GM23338 (cell line): Measurements from ENCODE around the gene CPTP. TPM values are rescaled to one million over a fixed set of nuclear protein-coding genes. Genes with fewer than 3 reads are reported as not detected.

Experiments used
- ATAC-seq: fragments of 200-7000 bp; cut with Tn5 transposase; 3 replicates; pipeline ENCODE4 v1.9.1; 2020
- DNase-seq: peaks from one replicate; pipeline ENCODE4 v3.0.0-alpha.2; 2015; ENCODE audit warnings: low spot score
- H2AFZ ChIP-seq: fragments of 200-600 bp; sonication (generic); 2 replicates; pipeline ENCODE4 v1.8.0; 2016; ENCODE audit warnings: antibody characterized with exemption, mild to moderate bottlenecking, moderate library complexity
- H3F3A ChIP-seq: fragments of 200-600 bp; sonication (generic); replicated peaks from 2 replicates; pipeline ENCODE4 v1.8.0; 2017; ENCODE audit warnings: antibody characterized with exemption, mixed run types, low read depth
- H3K27ac ChIP-seq: fragments of 200-600 bp; sonication (generic); 2 replicates; pipeline ENCODE4 v1.6.1; 2016; ENCODE audit warnings: low read depth
- H3K27me3 ChIP-seq: fragments of 200-600 bp; sonication (generic); 2 replicates; pipeline ENCODE4 v1.8.0; 2016; ENCODE audit warnings: mild to moderate bottlenecking, mixed run types, moderate library complexity; ENCODE audit not compliant: insufficient read depth
- H3K36me3 ChIP-seq: fragments of 200-600 bp; sonication (generic); 2 replicates; pipeline ENCODE4 v1.8.0; 2016; ENCODE audit warnings: mild to moderate bottlenecking; ENCODE audit not compliant: insufficient read depth
- H3K4me1 ChIP-seq: fragments of 200-600 bp; sonication (generic); 2 replicates; pipeline ENCODE4 v1.8.0; 2016; ENCODE audit warnings: mild to moderate bottlenecking, moderate library complexity; ENCODE audit not compliant: insufficient read depth
- H3K4me2 ChIP-seq: fragments of 200-600 bp; sonication (generic); 2 replicates; pipeline ENCODE4 v1.7.1; 2017; ENCODE audit warnings: mixed run types
- H3K4me3 ChIP-seq: fragments of 200-600 bp; sonication (generic); 2 replicates; pipeline ENCODE4 v1.6.1; 2016; ENCODE audit warnings: mixed run types
- H3K79me2 ChIP-seq: fragments of 200-600 bp; sonication (generic); replicated peaks from 2 replicates; pipeline ENCODE4 v1.8.0; 2017; ENCODE audit warnings: mild to moderate bottlenecking; ENCODE audit not compliant: insufficient read depth
- H3K9me2 ChIP-seq: fragments of 200-600 bp; sonication (generic); 2 replicates; pipeline ENCODE4 v1.8.0; 2017; ENCODE audit not compliant: insufficient read depth
- H4K20me1 ChIP-seq: fragments of 200-600 bp; sonication (generic); replicated peaks from 2 replicates; pipeline ENCODE4 v1.8.0; 2017; ENCODE audit warnings: mild to moderate bottlenecking; ENCODE audit not compliant: insufficient read depth
- H3K27ac Mint-ChIP-seq: 2 replicates; pipeline ENCODE4 v1.8.0; 2020; ENCODE audit warnings: inconsistent platforms, mild to moderate bottlenecking, moderate library complexity, mixed read lengths
- H3K27me3 Mint-ChIP-seq: 3 replicates; pipeline ENCODE4 v1.8.0; 2022; ENCODE audit warnings: low read depth, mild to moderate bottlenecking, moderate library complexity, mixed read lengths, inconsistent platforms; ENCODE audit not compliant: insufficient read depth, poor library complexity
- H3K36me3 Mint-ChIP-seq: 3 replicates; pipeline ENCODE4 v1.8.0; 2021; ENCODE audit warnings: low read depth, mild to moderate bottlenecking, inconsistent platforms, moderate library complexity, mixed read lengths
- H3K4me1 Mint-ChIP-seq: 3 replicates; pipeline ENCODE4 v1.8.0; 2020; ENCODE audit warnings: mild to moderate bottlenecking, inconsistent platforms, mixed read lengths
- H3K4me3 Mint-ChIP-seq: 3 replicates; pipeline ENCODE4 v1.8.0; 2021; ENCODE audit warnings: moderate library complexity, mild to moderate bottlenecking, inconsistent platforms, mixed read lengths
- H3K9me3 Mint-ChIP-seq: 3 replicates; pipeline ENCODE4 v1.8.0; 2020; ENCODE audit warnings: moderate library complexity, mild to moderate bottlenecking, inconsistent platforms, mixed read lengths
- CREB1 ChIP-seq: fragments of 250-450 bp; sonication (Bioruptor Pico); IDR thresholded peaks from 2 replicates; pipeline ENCODE4 v1.5.0; 2020; ENCODE audit warnings: low read depth, mild to moderate bottlenecking, moderate library complexity
- ETS1 ChIP-seq: IDR thresholded peaks from 2 replicates; pipeline ENCODE4 v1.6.1; 2016; ENCODE audit warnings: antibody characterized with exemption
- EZH2 ChIP-seq: fragments of 200-600 bp; sonication (generic); IDR thresholded peaks from one replicate; pipeline ENCODE4 v1.8.0; 2017; ENCODE audit warnings: antibody characterized with exemption, mild to moderate bottlenecking, low read depth; ENCODE audit not compliant: unreplicated experiment
- EZH2phosphoT487 ChIP-seq: fragments of 200-600 bp; sonication (generic); IDR thresholded peaks from one replicate; pipeline ENCODE4 v1.8.1; 2018; ENCODE audit warnings: antibody characterized with exemption; ENCODE audit not compliant: unreplicated experiment
- NANOG ChIP-seq: IDR thresholded peaks from 2 replicates; pipeline ENCODE4 v1.6.1; 2016; ENCODE audit warnings: antibody characterized with exemption, borderline replicate concordance
- POLR2AphosphoS5 ChIP-seq: IDR thresholded peaks from 2 replicates; pipeline ENCODE4 v1.6.1; 2016; ENCODE audit warnings: antibody characterized with exemption, low read depth
- REST ChIP-seq: IDR thresholded peaks from one replicate; pipeline ENCODE4 v1.6.1; 2018; ENCODE audit warnings: antibody characterized with exemption; ENCODE audit not compliant: unreplicated experiment
- STAT1 ChIP-seq: IDR thresholded peaks from one replicate; pipeline ENCODE4 v1.6.1; 2016; ENCODE audit warnings: antibody characterized with exemption; ENCODE audit not compliant: unreplicated experiment
- polyA plus RNA-seq: library from polyadenylated mRNA; unstranded; fragments of >200 nt; fragmentation: Nextera tagmentation; extraction: Ambion mirVana; gene quantifications from 2 replicates; pipeline ENCODE4 v1.2.1, GENCODE V29; 2016
- total RNA-seq: library from RNA; depleted of rRNA; stranded (reverse); fragments of >200 nt; shearing (Covaris generic); gene quantifications from 2 replicates; pipeline ENCODE4 v1.2.3, GENCODE V29; 2014
- TF ChIP-seq, protein P1 (sequence below), 2 experiments: fragments of 200-600 bp in 1 of 2; sonication (generic) in 1 of 2; conservative IDR thresholded peaks; 2 replicates each; pipeline versions ENCODE4 v1.5.1 to v1.6.1; 2016 to 2017; ENCODE audit warnings: antibody characterized with exemption in 2 of 2, low read depth in 2 of 2, mild to moderate bottlenecking in 2 of 2, moderate library complexity in 1 of 2

The CPTP gene
- total and polyA plus RNA-seq, 2 experiments from 2014 or later, result 8.1 to 13.5 TPM

GRCh38 chr1:1327291-1327690 lies 2.7 kb downstream of the CPTP start (continued):
- TF ChIP-seq, protein P1, sequence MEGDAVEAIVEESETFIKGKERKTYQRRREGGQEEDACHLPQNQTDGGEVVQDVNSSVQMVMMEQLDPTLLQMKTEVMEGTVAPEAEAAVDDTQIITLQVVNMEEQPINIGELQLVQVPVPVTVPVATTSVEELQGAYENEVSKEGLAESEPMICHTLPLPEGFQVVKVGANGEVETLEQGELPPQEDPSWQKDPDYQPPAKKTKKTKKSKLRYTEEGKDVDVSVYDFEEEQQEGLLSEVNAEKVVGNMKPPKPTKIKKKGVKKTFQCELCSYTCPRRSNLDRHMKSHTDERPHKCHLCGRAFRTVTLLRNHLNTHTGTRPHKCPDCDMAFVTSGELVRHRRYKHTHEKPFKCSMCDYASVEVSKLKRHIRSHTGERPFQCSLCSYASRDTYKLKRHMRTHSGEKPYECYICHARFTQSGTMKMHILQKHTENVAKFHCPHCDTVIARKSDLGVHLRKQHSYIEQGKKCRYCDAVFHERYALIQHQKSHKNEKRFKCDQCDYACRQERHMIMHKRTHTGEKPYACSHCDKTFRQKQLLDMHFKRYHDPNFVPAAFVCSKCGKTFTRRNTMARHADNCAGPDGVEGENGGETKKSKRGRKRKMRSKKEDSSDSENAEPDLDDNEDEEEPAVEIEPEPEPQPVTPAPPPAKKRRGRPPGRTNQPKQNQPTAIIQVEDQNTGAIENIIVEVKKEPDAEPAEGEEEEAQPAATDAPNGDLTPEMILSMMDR (conservative IDR thresholded peaks at IDR 0.05; ENCODE audit: low read depth in 2 of 2), result no peak
- TF ChIP-seq REST, result no peak
- TF ChIP-seq POLR2AphosphoS5, result no peak
- no peak for TF ChIP-seq EZH2phosphoT487
- no peak for TF ChIP-seq ETS1
- no peak for TF ChIP-seq EZH2
- TF ChIP-seq NANOG, result no peak

DNA sequence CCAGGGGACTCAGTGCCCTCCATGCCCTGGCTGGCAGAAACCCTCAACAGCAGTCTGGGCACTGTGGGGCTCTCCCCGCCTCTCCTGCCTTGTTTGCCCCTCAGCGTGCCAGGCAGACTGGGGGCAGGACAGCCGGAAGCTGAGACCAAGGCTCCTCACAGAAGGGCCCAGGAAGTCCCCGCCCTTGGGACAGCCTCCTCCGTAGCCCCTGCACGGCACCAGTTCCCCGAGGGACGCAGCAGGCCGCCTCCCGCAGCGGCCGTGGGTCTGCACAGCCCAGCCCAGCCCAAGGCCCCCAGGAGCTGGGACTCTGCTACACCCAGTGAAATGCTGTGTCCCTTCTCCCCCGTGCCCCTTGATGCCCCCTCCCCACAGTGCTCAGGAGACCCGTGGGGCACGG lies 3.7 kb downstream of the CPTP start:
- Histone ChIP-seq H3K27me3 (no peaks in the 10 kb centered on the region), H2AFZ (no peak overlapping the region), H3K4me1 (no peaks in the 10 kb centered on the region), H3K79me2 (peaks cover 15% of the 10 kb centered on the region), H3K36me3 (no peaks in the 10 kb centered on the region), H3K4me3 (no peak overlapping the region), H3K9me2 (no peaks in the 10 kb centered on the region), H3K27ac (no peak overlapping the region), H3F3A (peaks cover 15% of the 10 kb centered on the region; the same call in 1 of the 2 replicates), H3K4me2 (no peak overlapping the region), H4K20me1 (peaks cover 3% of the 10 kb centered on the region; the same call in 1 of the 2 replicates)
- TF ChIP-seq EZH2, result no peak
- no peak for TF ChIP-seq STAT1
- TF ChIP-seq NANOG, result no peak
- no peak for TF ChIP-seq POLR2AphosphoS5
- TF ChIP-seq CREB1, result no peak
- TF ChIP-seq ETS1, result no peak
- Mint-ChIP-seq H3K4me1 (peaks cover 4% of the 10 kb centered on the region), H3K4me3 (no peak overlapping the region), H3K36me3 (peaks cover 9% of the 10 kb centered on the region; the same call in 2 of the 3 replicates), H3K27me3 (peaks cover 19% of the 10 kb centered on the region), H3K27ac (no peak overlapping the region), H3K9me3 (no peaks in the 10 kb centered on the region; the same call in 2 of the 3 replicates)
- DNase-seq (no peak), ATAC-seq (no peak)
